Measurements from ENCODE around the gene TNS3.
A peak's percentile ranks its signal among the peaks of the same experiment; 100 is the strongest.

Gene TNS3

GRCh38 chr7:47405921-47406800, 175.8 kb downstream of the TNS3 start:
- peak; percentile 82 for DNase-seq (ENCODE audit: low spot score)

GRCh38 chr7:47405286-47405904, 176.5 kb downstream of the TNS3 start:
- DNase-seq (ENCODE audit: low spot score): no peak

DNA sequence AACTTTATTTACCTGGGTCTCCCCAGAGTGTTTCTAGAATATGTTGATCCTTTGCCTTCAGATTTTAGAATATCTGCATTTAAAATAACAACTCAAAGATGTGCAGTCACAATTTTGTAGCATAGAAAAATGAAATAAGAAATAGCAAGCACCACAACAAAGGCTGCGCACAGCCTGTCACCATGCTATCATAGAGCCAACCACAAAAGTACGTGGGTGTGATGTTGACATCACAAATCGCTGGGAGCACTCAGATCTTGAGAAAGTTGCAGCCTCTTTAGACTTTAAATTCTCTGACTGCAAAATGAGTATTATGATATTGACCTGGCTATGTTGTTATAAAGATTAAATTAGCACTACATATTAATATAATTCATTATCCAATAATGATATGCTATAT, 177.9 kb downstream of the TNS3 start:
- DNase-seq (ENCODE audit: low spot score): no peak

DNA sequence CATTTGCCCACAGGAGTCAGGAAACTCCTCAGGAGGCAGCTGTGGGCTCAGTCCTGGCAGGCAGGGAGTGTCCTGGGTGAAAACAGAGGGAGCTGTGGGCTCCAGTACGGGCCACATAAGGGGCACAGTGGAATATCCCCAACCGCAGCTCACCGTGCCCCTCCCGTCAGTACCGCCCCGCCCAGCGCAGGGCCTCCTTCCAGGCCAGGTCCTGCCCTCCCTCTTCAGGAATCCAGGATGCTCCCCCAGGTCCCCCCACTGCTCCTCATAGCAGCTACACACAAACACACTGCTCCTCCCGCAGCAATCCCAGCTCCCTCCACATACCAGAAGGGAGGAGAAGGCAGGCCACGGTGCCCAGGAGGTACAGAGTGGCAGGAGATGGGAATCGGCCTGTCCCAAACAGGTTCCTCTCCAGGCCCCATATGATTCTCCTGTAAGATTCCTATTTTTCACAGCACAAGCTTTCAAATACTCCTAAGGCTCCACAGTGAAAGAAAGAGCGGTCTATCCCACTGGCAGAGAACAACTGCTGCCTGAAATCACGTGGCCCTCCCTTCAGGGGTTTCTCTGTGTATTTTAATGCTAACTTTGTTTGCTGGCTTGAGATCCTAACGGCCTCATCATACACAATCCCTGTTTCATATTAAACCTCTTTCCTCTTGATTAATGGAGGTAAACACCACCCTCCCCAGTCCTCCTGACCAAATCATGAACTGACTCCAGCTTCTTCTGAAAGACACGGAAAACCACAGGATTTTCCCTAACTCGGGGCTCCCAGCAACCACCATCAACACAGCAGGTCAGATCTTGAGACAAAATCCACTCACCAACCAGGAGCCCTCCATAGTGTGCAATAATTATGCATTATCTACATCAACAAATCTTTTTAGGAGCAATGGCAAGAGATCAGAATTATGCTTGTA, 178.7 kb downstream of the TNS3 start:
- no peak for DNase-seq (ENCODE audit: low spot score)

- DNase-seq (ENCODE audit: low spot score): no peak
These were observed 180.0 kb downstream of the TNS3 start for GRCh38 chr7:47401611-47402570.

DNA sequence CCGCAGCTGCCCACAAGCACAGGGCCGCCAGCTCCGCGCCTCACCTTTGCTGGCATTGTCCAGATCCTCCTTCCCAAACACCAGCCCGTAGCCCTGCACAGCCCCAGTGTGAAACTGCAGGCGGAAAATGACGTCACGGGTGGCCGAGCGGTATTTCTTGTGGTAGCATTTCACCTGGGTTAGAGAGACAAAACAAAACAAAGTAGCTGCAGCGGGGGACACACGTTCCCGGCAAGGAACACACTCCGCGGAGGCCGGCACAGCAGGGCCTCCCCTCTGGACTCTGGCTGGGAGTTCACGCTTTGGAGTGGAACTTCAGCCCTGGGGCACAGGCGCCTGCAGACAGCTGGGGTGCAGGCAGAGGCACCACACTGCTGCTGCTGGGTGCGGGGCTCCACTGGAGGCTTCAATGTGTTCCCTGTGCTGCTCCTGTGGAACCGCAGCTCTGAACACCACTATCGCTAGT, 181.1 kb downstream of the TNS3 start:
- no peak for DNase-seq (ENCODE audit: low spot score)

GRCh38 chr7:47400001-47400400, 181.9 kb downstream of the TNS3 start:
- DNase-seq (ENCODE audit: low spot score): no peak

GRCh38 chr7:47394751-47395252, 187.1 kb downstream of the TNS3 start:
- no peak for DNase-seq (ENCODE audit: low spot score)

DNA sequence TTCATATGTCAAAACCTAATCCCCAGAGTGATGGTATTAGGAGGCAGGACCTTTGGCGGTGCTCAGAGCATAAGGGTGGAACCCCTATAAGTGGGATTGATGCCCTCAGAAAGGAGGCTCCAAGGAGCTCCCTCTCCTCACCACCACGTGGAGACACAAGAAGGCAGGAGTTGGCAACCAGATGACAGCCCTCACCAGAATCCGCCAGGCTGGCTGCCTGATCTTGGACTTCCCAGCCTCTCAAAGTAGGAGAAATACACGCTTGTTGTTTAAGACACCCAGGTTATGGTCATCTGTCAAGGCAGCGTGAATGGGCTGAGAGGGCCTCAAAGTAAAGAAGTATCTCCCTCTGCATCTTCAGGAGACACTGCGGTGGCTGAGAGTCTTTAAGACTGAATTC, 187.7 kb downstream of the TNS3 start:
- DNase-seq (ENCODE audit: low spot score): no peak

DNA sequence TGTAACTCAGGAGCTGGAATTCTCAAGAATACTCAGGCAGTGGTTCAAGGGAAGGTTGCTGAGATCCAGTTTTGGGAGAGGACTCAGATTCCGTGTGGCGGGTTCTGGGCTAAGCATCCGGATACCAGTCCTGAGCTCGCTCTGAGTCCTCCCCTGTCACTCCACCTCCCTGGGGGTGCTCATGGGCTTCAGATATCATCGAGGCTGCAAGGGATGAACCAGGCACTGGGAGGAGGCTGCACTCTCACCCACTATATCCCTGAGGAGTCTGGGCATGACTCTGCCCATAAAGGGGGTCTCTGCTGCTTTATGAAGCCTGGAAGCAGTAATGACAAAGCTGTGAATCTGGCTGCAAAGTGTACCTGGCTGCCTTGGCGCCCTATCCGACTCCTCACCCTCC, 188.5 kb downstream of the TNS3 start:
- no peak for DNase-seq (ENCODE audit: low spot score)

GRCh38 chr7:47392241-47392759, 189.6 kb downstream of the TNS3 start:
- DNase-seq (ENCODE audit: low spot score): peak; percentile 50

GRCh38 chr7:47391726-47392125, 190.2 kb downstream of the TNS3 start:
- no peak for DNase-seq (ENCODE audit: low spot score)

GRCh38 chr7:47390914-47391313, 191.0 kb downstream of the TNS3 start:
- no peak for DNase-seq (ENCODE audit: low spot score)

DNA sequence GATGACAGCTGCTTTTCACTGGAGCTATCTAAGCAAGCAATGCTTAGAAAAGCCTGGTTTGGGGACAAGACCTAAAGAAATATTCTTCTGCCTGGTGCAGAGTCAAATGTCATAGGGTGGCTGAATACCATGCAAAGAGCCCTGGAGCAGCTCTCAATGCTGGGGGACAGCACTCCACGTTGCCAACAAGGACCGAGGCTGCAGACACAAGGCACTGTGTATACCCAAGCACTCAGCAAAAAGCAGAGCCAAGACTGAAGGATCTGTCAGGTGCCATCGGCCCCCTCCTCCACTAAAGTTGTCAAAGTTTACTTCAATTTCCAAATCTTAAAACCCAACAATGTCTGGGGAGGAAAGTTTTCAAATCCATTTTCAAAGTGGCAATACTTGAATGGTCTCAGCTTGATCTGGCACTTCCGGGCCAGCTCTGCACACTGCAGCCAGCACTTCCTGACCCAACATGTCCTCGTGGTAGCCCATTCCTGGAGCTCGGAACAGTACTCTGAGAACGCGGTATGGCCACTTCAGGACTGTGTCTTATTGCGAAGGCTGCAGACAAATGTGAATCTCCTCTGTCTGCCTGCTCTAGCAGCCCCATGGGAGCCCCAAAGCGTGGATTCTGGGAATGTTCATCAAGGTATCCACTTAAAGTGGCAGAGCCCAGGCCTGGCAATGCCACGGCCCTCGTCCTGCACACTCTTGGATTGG, 191.8 kb downstream of the TNS3 start:
- DNase-seq (ENCODE audit: low spot score): no peak

DNA sequence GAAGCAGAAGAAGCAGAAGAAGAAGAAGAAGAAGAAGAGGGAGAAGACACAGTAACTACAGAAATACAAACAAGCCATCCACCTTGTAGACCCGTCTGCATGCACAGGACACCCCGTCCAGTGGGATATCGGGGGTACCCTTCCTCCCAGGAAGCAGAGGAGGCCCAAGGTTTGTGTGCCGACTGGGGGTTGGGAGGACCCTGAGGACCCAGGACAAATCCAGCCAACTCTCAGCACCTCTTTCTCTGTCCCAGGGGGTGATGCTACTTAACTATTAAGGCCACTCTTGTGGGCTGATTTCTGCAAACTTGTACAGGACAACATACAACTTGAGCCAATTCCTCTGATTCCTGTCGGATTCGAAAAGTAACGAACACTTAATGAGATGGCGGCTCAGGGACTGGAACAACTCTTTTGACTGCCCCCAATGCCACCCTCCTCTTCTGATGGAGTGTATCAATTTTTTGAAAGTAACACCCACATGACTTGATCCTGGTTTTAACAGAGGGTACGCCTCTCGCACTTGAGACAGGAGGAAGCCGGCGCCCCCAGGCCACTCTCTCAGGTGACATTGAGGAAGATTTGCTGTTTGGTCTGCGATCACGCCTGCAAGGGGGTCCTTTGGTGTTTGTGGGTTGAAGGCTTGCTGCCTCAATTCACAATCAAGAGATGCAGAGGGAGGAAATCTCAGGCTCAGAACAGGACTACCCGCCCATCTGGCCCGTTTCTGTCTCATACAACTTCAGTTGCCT, 192.6 kb downstream of the TNS3 start:
- no peak for DNase-seq (ENCODE audit: low spot score)

DNA sequence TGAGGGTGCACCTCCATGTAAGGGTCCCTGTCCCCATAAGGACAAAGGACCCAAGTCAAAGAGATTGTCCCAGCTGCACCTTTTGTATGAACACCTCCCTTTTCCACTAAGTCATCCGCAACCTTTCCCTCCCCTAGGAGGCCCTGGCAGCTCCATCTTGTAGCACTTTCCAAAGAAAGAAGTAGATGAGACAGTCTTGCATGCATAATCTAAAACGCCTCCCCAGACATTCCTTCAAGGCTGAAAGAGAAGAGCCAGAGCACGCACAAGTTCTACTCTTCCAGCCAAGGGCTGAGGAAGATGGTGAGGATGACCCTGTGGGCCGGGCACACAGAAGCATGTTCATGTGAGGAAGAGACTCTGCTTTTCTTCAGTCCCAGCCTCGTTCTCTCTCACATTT, 194.4 kb downstream of the TNS3 start:
- DNase-seq (ENCODE audit: low spot score): no peak

GRCh38 chr7:47386273-47386835, 195.6 kb downstream of the TNS3 start:
- DNase-seq (ENCODE audit: low spot score): peak; percentile 49

- no peak for DNase-seq (ENCODE audit: low spot score)
These were observed 196.3 kb downstream of the TNS3 start for GRCh38 chr7:47385536-47386125.
